ENCODE results near the gene CPA4. TPM values are rescaled to one million over a fixed set of nuclear protein-coding genes. Genes with fewer than 3 reads are reported as not detected.

CPA4 gene
- total and polyA plus RNA-seq, 2 of the 13 experiments (the other 11 are each of a cell fraction or from before 2014, with no cell fraction given) = 0.20 to 0.22 TPM

DNA sequence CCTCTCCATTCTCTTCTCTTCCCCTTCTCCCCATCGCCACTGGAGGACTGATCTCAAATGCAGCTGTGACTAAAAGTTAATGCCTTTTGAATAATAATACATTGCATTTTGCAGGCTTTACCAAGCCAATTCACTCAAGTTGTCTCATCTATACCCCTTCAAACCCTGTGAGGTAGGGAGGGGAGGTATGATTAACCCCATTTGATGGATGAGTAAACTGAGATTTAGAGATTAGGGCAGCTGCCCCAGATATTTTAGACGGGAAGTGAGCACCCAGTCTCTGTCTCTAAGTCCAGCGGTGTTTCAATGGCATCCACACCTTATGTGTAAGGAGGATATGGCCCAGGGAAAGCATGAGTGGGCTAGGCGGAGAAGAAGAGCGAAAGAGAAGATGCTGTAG lies 52.8 kb downstream of the CPA4 start:
- Histone ChIP-seq H3K9me3 (ENCODE audit: low read length) (no peaks in the 10 kb centered on the region), H3K4me1 (ENCODE audit: insufficient read depth, low read length) (peaks cover 13% of the 10 kb centered on the region), H2AFZ (ENCODE audit: low read length) (no peak overlapping the region), H3K79me2 (ENCODE audit: insufficient read depth, low read length) (no peaks in the 10 kb centered on the region), H4K20me1 (ENCODE audit: insufficient read depth, low read length) (no peaks in the 10 kb centered on the region), H3K27ac (ENCODE audit: extremely low read length, insufficient read depth, low read length) (no peak overlapping the region), H3K27me3 (ENCODE audit: control insufficient read depth in 1 of 2, insufficient read depth in 2 of 2, low read length in 2 of 2) (peaks cover 5 to 8% of the 10 kb centered on the region in 2 experiments; a peak in 4 of 5 replicates), H3K9ac (ENCODE audit: insufficient read depth, low read depth, low read length) (no peak overlapping the region), H3K4me3 (replicated peaks in 1 of 3; ENCODE audit: insufficient read depth in 1 of 3, low read depth in 2 of 3, low read length in 3 of 3) (no peak overlapping the region), H3K36me3 (replicated peaks in 1 of 2; ENCODE audit: control insufficient read depth in 1 of 2, insufficient read depth in 2 of 2, low read length in 2 of 2) (no peaks in the 10 kb centered on the region), H3K4me2 (ENCODE audit: low read depth, low read length) (no peak overlapping the region)
- WGBS (ENCODE audit: low lambda C conversion rate) = 41% methylated on average over 5 of the region's 5 CpGs
- DNase-seq (ENCODE audit: low spot score) (no peak), ATAC-seq (no peak), FAIRE-seq (no peak)
- no TSS peak for BruUV-seq (replicated peaks)
- TF ChIP-seq ZNF629 (CRISPR knock-in tag; conservative IDR thresholded peaks at IDR 0.05) = 0 out of 2 replicates have a peak, but pooled peaks have one; percentile 28
- TF ChIP-seq, protein P1, sequence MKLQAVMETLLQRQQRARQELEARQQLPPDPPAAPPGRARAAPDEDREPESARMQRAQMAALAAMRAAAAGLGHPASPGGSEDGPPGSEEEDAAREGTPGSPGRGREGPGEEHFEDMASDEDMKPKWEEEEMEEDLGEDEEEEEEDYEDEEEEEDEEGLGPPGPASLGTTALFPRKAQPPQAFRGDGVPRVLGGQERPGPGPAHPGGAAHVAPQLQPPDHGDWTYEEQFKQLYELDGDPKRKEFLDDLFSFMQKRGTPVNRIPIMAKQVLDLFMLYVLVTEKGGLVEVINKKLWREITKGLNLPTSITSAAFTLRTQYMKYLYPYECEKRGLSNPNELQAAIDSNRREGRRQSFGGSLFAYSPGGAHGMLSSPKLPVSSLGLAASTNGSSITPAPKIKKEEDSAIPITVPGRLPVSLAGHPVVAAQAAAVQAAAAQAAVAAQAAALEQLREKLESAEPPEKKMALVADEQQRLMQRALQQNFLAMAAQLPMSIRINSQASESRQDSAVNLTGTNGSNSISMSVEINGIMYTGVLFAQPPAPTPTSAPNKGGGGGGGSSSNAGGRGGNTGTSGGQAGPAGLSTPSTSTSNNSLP (IDR thresholded peaks at IDR 0.05; ENCODE audit: low read depth, low read length) = no peak
- in situ Hi-C loops (cut with HindIII; ENCODE audit: extremely low pct_ligation_motif_present, low pct_unique_long_range_greater_than_20kb) (no loop called here), intact Hi-C loops (cut with micrococcal nuclease; ENCODE audit: unreplicated experiment) (no loop called here)
- POLR2A ChIA-PET = no interaction called here
- CTCF ChIA-PET (ENCODE audit: low intra/inter-chr PET ratio, low total read pairs) = no interaction called here

DNA sequence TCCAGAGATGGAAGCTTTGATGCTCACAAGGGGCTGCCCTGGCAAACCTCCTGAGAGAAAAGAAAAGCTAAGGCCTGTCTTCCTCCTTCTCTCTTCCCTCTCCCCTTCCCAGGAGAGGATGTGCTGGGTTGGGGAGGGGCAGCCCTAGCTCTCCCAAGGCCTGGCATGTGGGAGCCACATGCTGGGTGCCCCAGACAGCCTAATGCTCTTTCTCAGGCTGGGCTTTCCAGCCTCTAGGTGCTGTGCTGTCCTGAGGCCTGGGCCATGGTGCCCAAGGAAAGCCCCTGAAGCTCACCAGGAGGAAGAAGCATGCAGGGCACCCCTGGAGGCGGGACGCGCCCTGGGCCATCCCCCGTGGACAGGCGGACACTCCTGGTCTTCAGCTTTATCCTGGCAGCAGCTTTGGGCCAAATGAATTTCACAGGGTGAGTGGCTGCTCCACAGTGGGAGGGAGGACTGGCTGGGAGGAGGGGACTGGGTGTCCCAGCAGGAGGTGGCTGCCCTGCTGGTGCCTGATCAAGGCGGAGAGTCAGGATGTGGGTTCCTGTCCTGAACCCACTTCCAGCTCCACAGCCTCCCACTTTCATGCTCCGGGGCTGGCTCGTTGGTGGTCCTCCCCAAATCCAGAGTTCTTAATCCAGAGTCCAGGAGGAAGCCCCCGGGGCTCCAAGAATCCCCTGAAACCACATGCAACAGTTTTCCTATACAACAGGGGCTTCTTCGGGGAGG lies 53.4 kb downstream of the CPA4 start:
- BruUV-seq (replicated peaks) = no TSS peak
- WGBS (ENCODE audit: low lambda C conversion rate) = 57% methylated on average over 5 of the region's 10 CpGs
- ChIA-PET POLR2A (no interaction called here), CTCF (ENCODE audit: low intra/inter-chr PET ratio, low total read pairs) (no interaction called here)
- FAIRE-seq (no peak), DNase-seq (ENCODE audit: low spot score) (no peak), ATAC-seq (no peak)
- Histone ChIP-seq H3K27ac (ENCODE audit: extremely low read length, insufficient read depth, low read length) (no peak overlapping the region), H3K4me3 (replicated peaks in 1 of 3; ENCODE audit: insufficient read depth in 1 of 3, low read depth in 2 of 3, low read length in 3 of 3) (no peak overlapping the region), H3K79me2 (ENCODE audit: insufficient read depth, low read length) (no peaks in the 10 kb centered on the region), H2AFZ (ENCODE audit: low read length) (no peak overlapping the region), H3K9me3 (ENCODE audit: low read length) (no peaks in the 10 kb centered on the region), H3K4me1 (ENCODE audit: insufficient read depth, low read length) (peaks cover 20% of the 10 kb centered on the region), H4K20me1 (ENCODE audit: insufficient read depth, low read length) (no peaks in the 10 kb centered on the region), H3K27me3 (ENCODE audit: control insufficient read depth in 1 of 2, insufficient read depth in 2 of 2, low read length in 2 of 2) (peaks cover 5 to 14% of the 10 kb centered on the region in 2 experiments), H3K9ac (ENCODE audit: insufficient read depth, low read depth, low read length) (no peak overlapping the region), H3K36me3 (replicated peaks in 1 of 2; ENCODE audit: control insufficient read depth in 1 of 2, insufficient read depth in 2 of 2, low read length in 2 of 2) (no peaks in the 10 kb centered on the region), H3K4me2 (ENCODE audit: low read depth, low read length) (no peak overlapping the region)
- in situ Hi-C loops (cut with HindIII; ENCODE audit: extremely low pct_ligation_motif_present, low pct_unique_long_range_greater_than_20kb) (no loop called here), intact Hi-C loops (cut with micrococcal nuclease; ENCODE audit: unreplicated experiment) (no loop called here)
- peak; percentile 49; the same call in 1 of the 2 replicates for TF ChIP-seq ZNF263 (CRISPR knock-in tag; IDR thresholded peaks at IDR 0.05)
- no peak for TF ChIP-seq ONECUT2 (CRISPR knock-in tag; IDR thresholded peaks at IDR 0.05)
- no peak for TF ChIP-seq ZC3H13 (CRISPR knock-in tag; IDR thresholded peaks at IDR 0.05)
- TF ChIP-seq, protein P2, sequence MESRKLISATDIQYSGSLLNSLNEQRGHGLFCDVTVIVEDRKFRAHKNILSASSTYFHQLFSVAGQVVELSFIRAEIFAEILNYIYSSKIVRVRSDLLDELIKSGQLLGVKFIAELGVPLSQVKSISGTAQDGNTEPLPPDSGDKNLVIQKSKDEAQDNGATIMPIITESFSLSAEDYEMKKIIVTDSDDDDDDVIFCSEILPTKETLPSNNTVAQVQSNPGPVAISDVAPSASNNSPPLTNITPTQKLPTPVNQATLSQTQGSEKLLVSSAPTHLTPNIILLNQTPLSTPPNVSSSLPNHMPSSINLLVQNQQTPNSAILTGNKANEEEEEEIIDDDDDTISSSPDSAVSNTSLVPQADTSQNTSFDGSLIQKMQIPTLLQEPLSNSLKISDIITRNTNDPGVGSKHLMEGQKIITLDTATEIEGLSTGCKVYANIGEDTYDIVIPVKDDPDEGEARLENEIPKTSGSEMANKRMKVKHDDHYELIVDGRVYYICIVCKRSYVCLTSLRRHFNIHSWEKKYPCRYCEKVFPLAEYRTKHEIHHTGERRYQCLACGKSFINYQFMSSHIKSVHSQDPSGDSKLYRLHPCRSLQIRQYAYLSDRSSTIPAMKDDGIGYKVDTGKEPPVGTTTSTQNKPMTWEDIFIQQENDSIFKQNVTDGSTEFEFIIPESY (CRISPR knock-in tag; IDR thresholded peaks at IDR 0.05) = no peak
